ENCODE measurements around the gene KCNJ5.

KCNJ5 gene

DNA sequence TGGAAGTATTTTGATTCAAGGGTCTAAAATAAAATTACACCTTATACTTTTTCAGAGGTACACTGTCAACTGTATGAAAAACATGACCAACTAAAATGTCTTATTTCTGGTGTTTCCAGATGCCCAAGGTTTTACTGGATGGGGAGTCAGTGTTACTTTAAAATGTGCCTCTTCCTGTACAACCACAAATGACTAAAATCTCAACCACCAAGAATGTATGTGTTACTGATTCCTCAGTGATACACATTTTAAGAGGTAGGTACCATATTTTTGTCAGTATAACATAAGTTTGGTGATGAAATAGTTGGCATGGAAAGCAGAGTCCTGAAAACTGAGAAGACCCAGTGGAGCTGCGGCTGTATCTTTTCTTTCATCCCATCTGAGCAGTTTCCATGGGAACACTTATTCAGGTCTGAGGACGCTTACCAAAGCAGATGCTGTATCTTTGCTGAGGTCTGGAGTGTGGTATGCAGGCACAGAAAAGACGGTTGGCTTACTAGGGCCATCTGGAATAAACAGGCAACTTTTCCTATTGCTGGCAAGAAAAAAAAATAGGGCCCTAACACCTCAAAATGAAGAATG, 72.7 kb downstream of the KCNJ5 start:
- H3K27ac ChIP-seq: no peak overlapping the region
- H3K4me3 ChIP-seq: no peak overlapping the region
- DNase-seq (ENCODE audit: low spot score): no peak
- TF ChIP-seq, protein P1, sequence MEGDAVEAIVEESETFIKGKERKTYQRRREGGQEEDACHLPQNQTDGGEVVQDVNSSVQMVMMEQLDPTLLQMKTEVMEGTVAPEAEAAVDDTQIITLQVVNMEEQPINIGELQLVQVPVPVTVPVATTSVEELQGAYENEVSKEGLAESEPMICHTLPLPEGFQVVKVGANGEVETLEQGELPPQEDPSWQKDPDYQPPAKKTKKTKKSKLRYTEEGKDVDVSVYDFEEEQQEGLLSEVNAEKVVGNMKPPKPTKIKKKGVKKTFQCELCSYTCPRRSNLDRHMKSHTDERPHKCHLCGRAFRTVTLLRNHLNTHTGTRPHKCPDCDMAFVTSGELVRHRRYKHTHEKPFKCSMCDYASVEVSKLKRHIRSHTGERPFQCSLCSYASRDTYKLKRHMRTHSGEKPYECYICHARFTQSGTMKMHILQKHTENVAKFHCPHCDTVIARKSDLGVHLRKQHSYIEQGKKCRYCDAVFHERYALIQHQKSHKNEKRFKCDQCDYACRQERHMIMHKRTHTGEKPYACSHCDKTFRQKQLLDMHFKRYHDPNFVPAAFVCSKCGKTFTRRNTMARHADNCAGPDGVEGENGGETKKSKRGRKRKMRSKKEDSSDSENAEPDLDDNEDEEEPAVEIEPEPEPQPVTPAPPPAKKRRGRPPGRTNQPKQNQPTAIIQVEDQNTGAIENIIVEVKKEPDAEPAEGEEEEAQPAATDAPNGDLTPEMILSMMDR (IDR thresholded peaks at IDR 0.05): no peak

DNA sequence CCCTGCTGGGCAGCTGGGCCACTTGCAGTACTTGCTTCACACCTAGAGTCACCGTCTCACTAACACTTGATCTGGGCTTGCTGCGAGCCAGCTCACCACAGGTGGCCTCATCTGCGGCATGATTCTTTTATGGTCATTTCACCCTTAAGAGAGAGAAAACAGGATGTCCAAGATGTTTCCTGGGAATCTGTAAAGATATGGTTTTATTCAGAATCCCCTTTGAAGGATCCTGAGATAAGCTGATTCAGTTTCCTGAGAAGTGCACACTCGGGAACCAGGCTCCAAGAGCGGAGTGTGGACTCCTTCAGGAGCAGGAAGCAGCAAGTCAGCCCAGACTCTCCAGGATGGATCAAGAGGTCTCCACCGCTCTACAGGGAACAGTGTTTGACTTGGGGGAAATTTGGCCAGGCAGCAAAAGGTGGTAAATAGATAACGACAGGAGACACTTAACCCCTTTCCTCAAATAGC, 73.3 kb downstream of the KCNJ5 start:
- TF ChIP-seq, protein P1 (IDR thresholded peaks at IDR 0.05): no peak
- DNase-seq (ENCODE audit: low spot score): no peak
- H3K4me3 ChIP-seq: no peak overlapping the region
- no peak overlapping the region for H3K27ac ChIP-seq

DNA sequence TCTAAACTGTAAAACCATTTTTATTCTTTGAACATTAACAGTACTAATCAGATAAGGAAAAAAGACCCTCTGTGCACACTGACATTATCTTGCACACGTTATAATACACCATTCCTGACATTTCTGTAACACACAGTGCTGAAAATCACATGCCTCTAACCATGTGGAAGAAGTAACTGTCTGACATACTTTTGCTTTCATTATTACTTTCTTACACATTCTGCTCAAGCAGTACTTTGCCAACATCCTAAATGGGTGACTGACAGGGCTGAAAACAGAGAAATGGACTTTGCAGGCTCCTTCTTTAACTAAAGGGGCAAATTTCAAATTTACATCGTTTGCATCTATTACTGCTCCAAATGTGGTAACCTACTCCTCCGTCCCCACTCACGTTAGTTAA, 74.3 kb downstream of the KCNJ5 start:
- DNase-seq (ENCODE audit: low spot score): no peak
- no peak overlapping the region for H3K4me3 ChIP-seq
- H3K27ac ChIP-seq: no peak overlapping the region
- TF ChIP-seq, protein P1 (IDR thresholded peaks at IDR 0.05): no peak

GRCh38 chr11:128967578-128967977, 76.4 kb downstream of the KCNJ5 start:
- no peak overlapping the region for H3K4me3 ChIP-seq
- TF ChIP-seq, protein P1 (IDR thresholded peaks at IDR 0.05): no peak
- H3K27ac ChIP-seq: no peak overlapping the region
- no peak for DNase-seq (ENCODE audit: low spot score)

DNA sequence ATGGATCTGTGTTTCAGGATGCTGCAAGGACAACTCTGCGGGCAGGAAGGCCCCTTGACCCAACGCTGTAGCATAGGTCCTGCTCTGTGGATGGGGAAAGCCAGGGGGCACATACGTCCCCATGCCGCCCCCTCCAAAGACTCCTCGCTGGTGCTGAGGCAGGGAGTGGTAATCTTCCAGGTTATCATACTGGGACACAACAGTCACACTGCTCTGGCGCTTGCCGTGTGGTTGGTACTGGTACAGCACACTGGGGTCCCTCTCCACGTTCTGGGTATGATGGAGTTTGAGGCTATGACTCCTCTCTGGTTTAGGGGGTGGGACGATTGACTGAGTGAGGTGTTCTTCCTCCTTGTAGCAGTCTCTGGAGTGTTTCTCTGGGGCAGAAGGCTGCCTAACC, 77.8 kb downstream of the KCNJ5 start:
- no peak for DNase-seq (ENCODE audit: low spot score)
- Histone ChIP-seq H3K4me3 (no peak overlapping the region), H3K27ac (no peak overlapping the region)
- TF ChIP-seq, protein P1 (IDR thresholded peaks at IDR 0.05): no peak

Measured in coronary artery (tissue), 2 donors.